Panc1 (cell line): Measurements from ENCODE around the gene RABGAP1.

Experiments used
- POLR2AphosphoS5 ChIP-seq: IDR thresholded peaks from 2 replicates; pipeline ENCODE4 v1.6.1; 2012; ENCODE audit warnings: mild to moderate bottlenecking, low read depth, low read length, moderate library complexity
- REST ChIP-seq, 2 experiments: IDR thresholded peaks; 2 replicates each; pipeline ENCODE4 v1.6.1; 2011 to 2012; ENCODE audit warnings: low read depth in 2 of 2, control low read depth in 1 of 2, low read length in 1 of 2, mild to moderate bottlenecking in 1 of 2, moderate library complexity in 1 of 2; ENCODE audit not compliant: insufficient read depth in 1 of 2
- SIN3A ChIP-seq: IDR thresholded peaks from 2 replicates; pipeline ENCODE4 v1.6.1; 2012; ENCODE audit warnings: low read depth, mild to moderate bottlenecking, low read length, moderate library complexity, borderline replicate concordance; ENCODE audit not compliant: insufficient read depth
- TF ChIP-seq, protein P1 (sequence below): fragments of 450-650 bp; IDR thresholded peaks from 2 replicates; pipeline ENCODE4 v1.5.1; 2017; ENCODE audit warnings: mild to moderate bottlenecking

DNA sequence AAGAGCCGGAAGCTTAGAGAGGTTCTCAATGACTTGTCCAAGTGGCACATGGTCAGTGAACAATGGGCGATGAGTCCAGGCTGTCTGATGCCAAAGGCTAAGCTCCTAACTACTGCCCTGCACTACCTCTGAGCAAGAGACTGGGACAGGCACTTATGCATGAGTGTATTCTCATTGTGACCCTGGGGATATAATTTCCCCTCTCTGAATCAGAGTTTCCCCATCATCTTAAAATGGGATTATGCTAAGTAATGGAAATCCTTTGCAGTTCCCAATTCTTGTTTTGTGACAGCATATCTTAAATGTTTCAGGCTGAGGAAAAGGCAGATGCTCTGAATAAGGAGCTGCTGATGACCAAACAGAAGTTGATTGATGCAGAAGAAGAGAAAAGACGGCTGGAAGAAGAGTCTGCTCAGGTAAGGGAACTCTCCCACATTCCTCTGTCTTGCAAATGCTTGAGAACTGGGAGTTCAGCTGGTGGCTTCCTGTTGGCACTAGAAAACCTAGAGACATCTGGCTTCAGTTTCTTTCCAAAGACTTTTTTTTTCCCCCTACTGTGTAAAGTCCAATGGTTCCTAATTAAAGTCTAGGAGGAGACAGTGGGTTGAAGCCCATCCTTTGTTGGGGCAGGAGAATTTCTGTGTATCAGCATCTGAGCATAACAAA is 156.7 kb downstream of the RABGAP1 start:
- TF ChIP-seq, protein P1, sequence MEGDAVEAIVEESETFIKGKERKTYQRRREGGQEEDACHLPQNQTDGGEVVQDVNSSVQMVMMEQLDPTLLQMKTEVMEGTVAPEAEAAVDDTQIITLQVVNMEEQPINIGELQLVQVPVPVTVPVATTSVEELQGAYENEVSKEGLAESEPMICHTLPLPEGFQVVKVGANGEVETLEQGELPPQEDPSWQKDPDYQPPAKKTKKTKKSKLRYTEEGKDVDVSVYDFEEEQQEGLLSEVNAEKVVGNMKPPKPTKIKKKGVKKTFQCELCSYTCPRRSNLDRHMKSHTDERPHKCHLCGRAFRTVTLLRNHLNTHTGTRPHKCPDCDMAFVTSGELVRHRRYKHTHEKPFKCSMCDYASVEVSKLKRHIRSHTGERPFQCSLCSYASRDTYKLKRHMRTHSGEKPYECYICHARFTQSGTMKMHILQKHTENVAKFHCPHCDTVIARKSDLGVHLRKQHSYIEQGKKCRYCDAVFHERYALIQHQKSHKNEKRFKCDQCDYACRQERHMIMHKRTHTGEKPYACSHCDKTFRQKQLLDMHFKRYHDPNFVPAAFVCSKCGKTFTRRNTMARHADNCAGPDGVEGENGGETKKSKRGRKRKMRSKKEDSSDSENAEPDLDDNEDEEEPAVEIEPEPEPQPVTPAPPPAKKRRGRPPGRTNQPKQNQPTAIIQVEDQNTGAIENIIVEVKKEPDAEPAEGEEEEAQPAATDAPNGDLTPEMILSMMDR = no peak
- TF ChIP-seq POLR2AphosphoS5 (no peak), REST (IDR thresholded peaks at IDR 0.05; ENCODE audit: insufficient read depth in 1 of 2, low read depth in 2 of 2, low read length in 1 of 2) (no peak), SIN3A (no peak)
